Adrenal gland (tissue), 5 donors: ENCODE data around the gene POLR2C.

Experiments
- POLR2A ChIP-seq, 2 donors: fragments of 450-650 bp; IDR thresholded peaks; one replicate each; pipeline ENCODE4 v1.6.1; 2017; ENCODE audit warnings: antibody characterized with exemption in 2 of 2, mild to moderate bottlenecking in 2 of 2, moderate library complexity in 1 of 2
- TF ChIP-seq, protein P1 (sequence below), 6 experiments: fragments of 450-650 bp in 4 of 6; fragments of 200-600 bp in 2 of 6; sonication (generic) in 1 of 6; IDR thresholded peaks; 1 replicate in 5 of 6; 2 replicates in 1 of 6; pipeline versions ENCODE4 v1.5.1 to v1.8.0; 2016 to 2021; ENCODE audit warnings: antibody characterized with exemption in 6 of 6, mild to moderate bottlenecking in 2 of 6, moderate library complexity in 1 of 6
- donor health status: DM: no; HTN: no; CAD: no.

DNA sequence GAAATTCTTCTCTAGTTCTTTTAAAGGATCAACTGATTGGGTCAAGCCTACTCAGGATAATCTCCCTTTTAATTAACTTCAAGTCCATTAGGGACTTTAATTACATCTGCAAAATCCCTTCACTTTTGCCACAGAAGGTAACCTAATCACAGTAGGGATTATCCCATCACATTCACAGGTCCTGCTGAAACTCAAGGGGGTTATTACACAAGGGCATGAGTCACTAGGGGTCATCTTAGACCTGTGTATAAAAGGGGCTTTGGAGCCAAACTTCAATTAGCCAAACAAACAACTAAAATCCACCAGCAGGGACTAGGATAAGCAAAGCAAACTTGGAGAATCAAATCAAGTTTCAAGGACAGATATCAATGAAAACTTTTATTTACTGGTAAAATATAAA, 34.7 kb upstream of the POLR2C start:
- TF ChIP-seq, protein P1, sequence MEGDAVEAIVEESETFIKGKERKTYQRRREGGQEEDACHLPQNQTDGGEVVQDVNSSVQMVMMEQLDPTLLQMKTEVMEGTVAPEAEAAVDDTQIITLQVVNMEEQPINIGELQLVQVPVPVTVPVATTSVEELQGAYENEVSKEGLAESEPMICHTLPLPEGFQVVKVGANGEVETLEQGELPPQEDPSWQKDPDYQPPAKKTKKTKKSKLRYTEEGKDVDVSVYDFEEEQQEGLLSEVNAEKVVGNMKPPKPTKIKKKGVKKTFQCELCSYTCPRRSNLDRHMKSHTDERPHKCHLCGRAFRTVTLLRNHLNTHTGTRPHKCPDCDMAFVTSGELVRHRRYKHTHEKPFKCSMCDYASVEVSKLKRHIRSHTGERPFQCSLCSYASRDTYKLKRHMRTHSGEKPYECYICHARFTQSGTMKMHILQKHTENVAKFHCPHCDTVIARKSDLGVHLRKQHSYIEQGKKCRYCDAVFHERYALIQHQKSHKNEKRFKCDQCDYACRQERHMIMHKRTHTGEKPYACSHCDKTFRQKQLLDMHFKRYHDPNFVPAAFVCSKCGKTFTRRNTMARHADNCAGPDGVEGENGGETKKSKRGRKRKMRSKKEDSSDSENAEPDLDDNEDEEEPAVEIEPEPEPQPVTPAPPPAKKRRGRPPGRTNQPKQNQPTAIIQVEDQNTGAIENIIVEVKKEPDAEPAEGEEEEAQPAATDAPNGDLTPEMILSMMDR (IDR thresholded peaks at IDR 0.05), result no peak
- no peak for TF ChIP-seq POLR2A (IDR thresholded peaks at IDR 0.05)
